ENCODE results near the gene FAM107A.

Gene FAM107A

DNA sequence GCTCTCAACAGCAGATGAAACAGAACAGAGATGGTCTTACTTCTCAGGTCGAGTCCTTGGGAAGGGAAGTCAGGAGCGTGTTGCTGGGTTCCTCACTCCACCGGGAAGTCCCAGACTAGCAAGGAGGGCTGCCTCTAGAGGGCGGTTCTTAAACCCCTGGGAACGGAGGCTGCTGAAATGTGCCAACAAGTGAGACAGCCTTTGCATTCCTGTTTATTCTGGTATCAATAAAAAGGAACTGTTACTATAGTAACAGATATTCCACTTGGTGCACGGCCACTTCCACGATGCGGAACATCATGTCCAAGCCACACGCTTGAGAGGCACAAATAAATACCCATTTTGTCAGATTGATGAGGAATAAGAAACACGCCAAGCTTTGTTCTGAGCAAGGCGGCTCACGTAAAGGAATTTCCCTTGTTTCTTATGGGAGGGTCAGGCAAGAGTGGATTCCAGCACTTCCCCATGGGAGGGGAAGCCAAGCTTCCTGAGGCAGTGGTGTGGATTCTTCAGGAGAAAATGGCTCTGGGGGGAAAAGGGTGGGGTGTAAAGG is at the start of gene FAM107A:
Gene FAM107A (minus strand): TSS at position 123 of the 553 bp plus-strand sequence. CDS start 7,531 bp downstream, outside the sequence.
- DNase-seq, result no peak

GRCh38 chr3:58625196-58625824 is 48.1 kb upstream of the FAM107A start:
- no peak for DNase-seq

GRCh38 chr3:58624550-58624949 is 47.4 kb upstream of the FAM107A start:
- no peak for DNase-seq

- no peak for DNase-seq
Measured at GRCh38 chr3:58623961-58624360, 46.8 kb upstream of the FAM107A start.

DNA sequence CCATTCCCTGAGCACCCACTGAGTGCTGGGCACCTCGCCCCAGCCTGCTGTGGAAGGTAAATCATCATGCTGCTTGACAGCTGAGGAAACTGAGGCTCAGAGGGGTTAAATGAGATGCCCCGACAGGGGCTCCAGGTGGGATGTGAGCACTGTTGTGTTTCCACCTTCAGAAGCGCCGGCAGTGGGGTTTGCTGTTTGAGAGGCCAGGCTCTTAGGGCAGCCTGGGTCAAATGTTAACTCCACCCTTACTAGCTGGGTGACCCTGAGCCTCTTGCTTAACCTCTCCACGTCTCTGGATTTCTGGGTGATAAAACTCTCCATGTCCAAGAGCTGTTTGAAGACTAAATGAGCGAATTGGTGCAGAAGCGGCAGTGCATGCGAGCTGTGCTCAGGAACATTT is 46.3 kb upstream of the FAM107A start:
- no peak for DNase-seq

DNA sequence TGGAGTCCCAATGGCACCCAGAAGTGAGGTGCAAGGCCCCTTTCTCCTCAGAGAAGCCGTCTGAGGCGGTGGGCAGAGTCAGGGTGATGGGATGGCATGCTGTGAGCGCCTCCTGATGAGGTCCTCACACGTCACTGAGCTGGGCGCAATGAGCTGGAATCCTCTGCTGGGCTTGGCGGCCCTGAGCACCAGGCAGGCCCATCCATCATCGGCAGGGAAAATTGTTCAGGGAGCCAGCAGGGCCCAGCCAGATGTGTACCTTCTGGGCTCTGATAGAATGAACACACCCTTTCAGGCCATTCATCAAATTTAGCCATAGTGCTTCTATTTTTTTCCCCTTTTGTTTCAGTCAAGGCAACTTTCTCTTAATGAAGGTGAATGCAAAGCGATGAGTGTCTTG is 45.7 kb upstream of the FAM107A start:
- DNase-seq, result no peak

- DNase-seq, result no peak
Measured at GRCh38 chr3:58622436-58622835, 45.2 kb upstream of the FAM107A start.

DNA sequence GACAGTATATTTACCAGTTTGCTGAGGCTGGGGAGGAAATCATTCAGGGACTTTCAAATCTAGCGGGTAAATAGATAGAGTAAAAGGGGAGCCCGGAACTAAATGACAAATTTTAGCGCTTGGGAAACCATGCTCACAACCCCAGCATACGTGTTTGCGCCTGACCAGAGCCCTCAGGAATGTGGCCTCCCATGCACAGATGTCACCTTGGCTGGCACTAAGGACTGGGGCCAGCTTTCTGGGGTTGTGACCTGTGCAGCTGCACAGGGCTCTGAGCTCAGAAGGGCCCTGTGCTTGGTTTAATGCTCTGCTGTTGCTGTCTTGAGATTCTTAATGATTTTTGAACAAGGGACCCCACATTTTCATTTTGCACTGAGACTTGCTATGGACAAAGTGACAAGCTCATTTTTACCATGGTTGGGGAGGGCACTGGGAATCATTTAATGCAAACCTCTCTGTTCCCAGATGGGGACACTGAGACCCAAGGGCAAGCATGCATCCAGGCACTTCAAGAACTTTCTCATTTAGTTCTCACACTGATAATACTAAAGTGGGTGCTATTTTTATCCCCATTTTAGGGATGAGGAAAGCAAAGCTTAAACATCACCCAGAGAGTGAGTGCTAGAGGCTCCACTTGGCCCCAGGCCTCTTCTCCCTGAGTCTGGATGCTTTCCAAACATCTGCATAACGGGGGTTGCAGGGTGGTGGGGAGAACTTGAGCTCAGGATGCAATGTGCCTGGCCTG is 44.1 kb upstream of the FAM107A start:
- DNase-seq, result no peak

GRCh38 chr3:58620421-58620820 is 43.2 kb upstream of the FAM107A start:
- DNase-seq, result no peak

DNA sequence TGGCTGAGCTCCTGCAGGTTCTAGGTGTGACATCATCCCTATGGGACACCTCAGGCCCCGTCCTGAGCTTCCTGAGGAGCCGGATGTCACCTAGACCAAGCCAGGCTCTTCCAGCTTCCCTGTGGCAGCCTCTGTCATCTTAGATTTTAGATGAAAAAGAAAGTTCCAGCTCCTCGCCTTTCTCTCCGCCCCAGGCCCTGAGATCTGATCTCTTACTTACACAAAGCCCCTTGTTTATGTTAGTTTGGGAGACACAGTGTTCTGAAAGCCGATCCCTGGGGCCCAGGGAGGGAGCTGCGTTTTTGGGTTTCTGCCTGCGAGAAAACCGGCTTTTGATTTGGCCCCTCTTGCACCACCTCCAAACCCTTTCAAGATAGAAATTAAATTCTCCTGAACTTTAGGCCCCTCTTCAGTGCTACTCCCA is 40.2 kb upstream of the FAM107A start:
- no peak for DNase-seq

GRCh38 chr3:58613236-58614132 is 36.3 kb upstream of the FAM107A start:
- DNase-seq, result no peak

GRCh38 chr3:58612830-58613229 is 35.6 kb upstream of the FAM107A start:
- DNase-seq, result no peak

GRCh38 chr3:58609990-58610389 is 32.8 kb upstream of the FAM107A start:
- no peak for DNase-seq

DNA sequence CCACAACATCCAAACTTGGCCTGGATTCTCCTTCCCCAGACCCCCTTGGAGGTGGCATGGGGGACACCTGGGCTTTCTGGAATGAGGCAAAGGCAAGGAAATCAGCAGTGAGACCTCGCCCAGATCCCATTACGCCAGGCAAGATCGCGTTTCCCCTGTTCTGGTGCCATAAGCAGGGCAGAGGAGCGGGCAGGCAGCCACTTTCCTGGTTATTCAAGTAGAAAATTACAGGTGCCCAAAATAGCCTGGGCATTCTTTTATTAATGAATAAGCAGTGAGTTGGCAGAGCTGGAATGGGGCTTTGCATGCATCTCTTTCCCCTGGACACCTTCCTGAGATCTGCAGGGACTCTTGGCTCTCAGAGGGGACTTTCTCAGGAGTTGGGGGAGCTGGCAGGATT is 31.5 kb upstream of the FAM107A start:
- DNase-seq, result no peak

GRCh38 chr3:58607816-58608215 is 30.6 kb upstream of the FAM107A start:
- no peak for DNase-seq

DNA sequence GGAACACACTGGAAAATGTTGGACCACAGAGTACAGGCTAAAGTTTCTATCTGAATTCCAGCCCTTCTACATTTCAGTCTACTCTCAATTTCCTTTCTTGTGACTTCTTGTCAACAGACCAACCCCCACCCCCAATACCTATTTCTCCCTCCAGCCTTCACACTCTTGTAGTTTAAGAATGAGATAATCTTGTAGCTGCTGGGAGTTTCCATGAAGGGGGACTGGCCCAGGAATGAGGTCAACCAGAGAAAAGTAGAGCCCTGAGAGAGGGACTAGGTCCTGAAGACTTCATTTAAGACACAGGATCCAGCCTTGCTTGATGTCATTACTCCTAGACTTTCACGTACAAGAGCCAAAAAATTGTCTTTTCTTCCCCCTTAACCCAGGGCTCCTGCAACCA is 29.5 kb upstream of the FAM107A start:
- DNase-seq, result no peak

DNA sequence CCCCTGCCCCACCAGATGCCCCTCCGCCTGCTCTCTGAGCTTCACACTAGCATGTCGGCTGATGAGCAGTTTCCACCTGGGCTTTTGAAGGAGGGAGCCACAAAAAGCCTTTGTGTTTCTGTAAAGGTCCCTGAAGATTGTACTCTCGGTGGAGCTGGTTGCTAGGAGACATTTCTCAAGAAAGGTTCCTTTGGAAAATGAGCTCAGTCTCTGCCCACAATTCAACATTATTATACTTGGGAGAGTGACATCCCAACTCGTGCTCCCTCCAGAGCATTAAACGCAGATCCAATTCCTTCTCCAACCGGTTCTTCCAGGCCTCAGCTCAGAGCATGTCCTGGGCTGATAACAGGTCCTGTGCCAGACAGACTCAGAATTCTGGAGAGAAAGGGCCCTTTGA is 26.8 kb upstream of the FAM107A start:
- DNase-seq, result no peak

GRCh38 chr3:58603606-58604005 is 26.4 kb upstream of the FAM107A start:
- DNase-seq, result no peak

DNA sequence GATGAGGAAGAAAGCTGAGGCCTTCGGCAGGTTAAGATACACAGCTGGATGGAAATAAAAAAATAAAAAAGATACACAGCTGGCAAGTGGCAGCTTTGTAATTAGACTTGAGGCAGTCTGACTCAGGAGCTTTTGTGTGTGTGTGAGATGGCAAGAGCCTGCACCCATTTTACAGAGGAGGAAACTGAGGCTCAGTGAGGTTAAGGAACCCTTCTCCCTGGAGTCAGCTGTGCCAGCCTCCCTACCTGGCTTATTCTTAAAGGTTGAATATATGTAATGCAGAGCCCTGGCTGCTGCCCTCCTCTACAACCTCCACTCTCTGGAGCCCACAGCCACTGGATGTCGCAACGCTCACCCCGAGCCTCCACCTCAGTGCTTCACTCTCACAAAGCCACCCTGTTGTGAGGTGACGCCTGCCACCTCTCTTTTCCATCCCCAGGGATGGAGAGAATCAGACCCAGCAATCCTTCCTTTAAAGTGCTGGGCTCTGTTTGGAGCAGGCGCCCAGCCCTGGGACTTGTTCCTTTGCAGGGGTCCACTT is 20.6 kb upstream of the FAM107A start:
- DNase-seq, result no peak

DNA sequence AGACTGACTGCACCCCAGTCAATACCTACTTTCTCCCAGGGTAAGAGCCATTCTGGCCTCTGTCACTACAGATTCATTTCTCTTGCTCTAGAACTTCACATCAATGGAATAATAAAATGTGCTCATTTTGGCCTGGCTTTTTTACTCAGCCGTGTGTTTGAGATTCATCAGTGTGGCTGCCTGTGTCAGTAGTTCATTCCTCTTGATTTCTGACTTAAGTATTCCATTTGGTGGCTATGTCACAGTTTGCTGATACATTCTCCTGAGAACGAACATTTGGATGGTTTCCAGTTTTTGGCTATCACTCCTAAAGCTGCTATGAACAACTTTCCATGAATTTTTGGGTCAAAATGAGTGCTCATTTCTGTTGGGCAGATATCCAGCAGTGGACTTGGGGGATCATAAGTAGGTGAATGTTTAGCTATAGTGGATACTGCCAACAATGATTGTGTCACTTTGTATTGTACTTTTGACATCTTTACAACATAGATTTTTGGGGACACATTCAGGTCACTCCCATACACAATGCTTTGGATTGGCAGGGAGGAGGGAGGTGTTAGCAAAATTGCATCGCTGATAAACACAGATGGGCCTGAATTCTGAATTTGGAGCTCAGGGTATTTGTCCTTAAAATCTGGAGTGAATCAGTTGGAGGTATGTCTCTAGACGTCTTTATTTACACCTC is 19.8 kb upstream of the FAM107A start:
- DNase-seq, result no peak

GRCh38 chr3:58594117-58594516 is 16.9 kb upstream of the FAM107A start:
- DNase-seq, result no peak

Measured in CD4-positive, alpha-beta T cell treated with Interleukin-12 subunit alpha and Interleukin-12 subunit beta, for 1 hour (primary cell).